Fibroblast of peridontal ligament (primary cell): ENCODE data around the gene ZNF654.
"Not testable (repeated sequence)": the region's sequence is repeated elsewhere in the genome, so short reads cannot be mapped to it uniquely, and the experiment has no call there.

ENCODE experiments used
- DNase-seq: peaks from one replicate; pipeline ENCODE4 v3.0.0-alpha.2; 2010; ENCODE audit errors: extremely low read depth

The ZNF654 gene

GRCh38 chr3:88058581-88059379, at the start of gene ZNF654, which contains the start of gene CGGBP1:
Gene ZNF654 (plus strand): TSS chr3:88059255. CDS start chr3:88059320, 65 bp downstream.
Gene CGGBP1 (minus strand): TSS chr3:88059005. CDS start chr3:88055976, 3,029 bp downstream.
- peak; percentile 99 for DNase-seq

GRCh38 chr3:88010810-88011209, 48.2 kb upstream of the ZNF654 start:
- DNase-seq: no peak

GRCh38 chr3:88013592-88013991, 45.5 kb upstream of the ZNF654 start:
- DNase-seq: no peak

- DNase-seq: not testable (repeated sequence)
Observed at GRCh38 chr3:88015656-88016055, 43.4 kb upstream of the ZNF654 start.

GRCh38 chr3:88019024-88019423, 40.0 kb upstream of the ZNF654 start:
- DNase-seq: peak; percentile 9

- no peak for DNase-seq
Observed at GRCh38 chr3:88025001-88025552, 34.0 kb upstream of the ZNF654 start.

GRCh38 chr3:88028876-88029275, 30.2 kb upstream of the ZNF654 start:
- no peak for DNase-seq

- no peak for DNase-seq
Observed at GRCh38 chr3:88030210-88030609, 28.8 kb upstream of the ZNF654 start.

- DNase-seq: peak; percentile 61
Observed at GRCh38 chr3:88031642-88032077, 27.4 kb upstream of the ZNF654 start.

GRCh38 chr3:88032245-88032644, 26.8 kb upstream of the ZNF654 start:
- DNase-seq: peak; percentile 34

- no peak for DNase-seq
Observed at GRCh38 chr3:88033079-88033478, 26.0 kb upstream of the ZNF654 start.

- no peak for DNase-seq
Observed at GRCh38 chr3:88033808-88034207, 25.2 kb upstream of the ZNF654 start.

- DNase-seq: no peak
Observed at GRCh38 chr3:88034491-88035275, 24.4 kb upstream of the ZNF654 start.

GRCh38 chr3:88036221-88036620, 22.8 kb upstream of the ZNF654 start:
- no peak for DNase-seq

GRCh38 chr3:88038566-88038965, 20.5 kb upstream of the ZNF654 start:
- peak; percentile 78 for DNase-seq

GRCh38 chr3:88040529-88040928, 18.5 kb upstream of the ZNF654 start:
- DNase-seq: no peak

- DNase-seq: no peak
Observed at GRCh38 chr3:88041005-88041404, 18.1 kb upstream of the ZNF654 start.

- DNase-seq: no peak
Observed at GRCh38 chr3:88044411-88044810, 14.6 kb upstream of the ZNF654 start.

GRCh38 chr3:88046766-88047165, 12.3 kb upstream of the ZNF654 start:
- no peak for DNase-seq

- peak; percentile 54 for DNase-seq
Observed at GRCh38 chr3:88057630-88058305, 1.3 kb upstream of the ZNF654 start.

- no peak for DNase-seq
Observed at GRCh38 chr3:88058306-88058580, 812 bp upstream of the ZNF654 start.
